Immature natural killer cell (primary cell): ENCODE results near the gene LRGUK. TPM values are rescaled to one million over a fixed set of nuclear protein-coding genes. Genes with fewer than 3 reads are reported as not detected.

Source experiments
- DNase-seq, 3 donors: peaks; one replicate each; pipeline ENCODE4 v3.0.0; 2022; ENCODE audit warnings: mixed read lengths in 1 of 3
- H3K27ac Mint-ChIP-seq, 6 donors: one replicate each; pipeline ENCODE4 v1.8.0; 2020; ENCODE audit warnings: mixed read lengths in 6 of 6, mild to moderate bottlenecking in 5 of 6, inconsistent platforms in 4 of 6, moderate library complexity in 3 of 6
- H3K27me3 Mint-ChIP-seq, 3 donors: one replicate each; pipeline ENCODE4 v1.8.0; 2020 to 2021; ENCODE audit warnings: low read depth in 3 of 3, mild to moderate bottlenecking in 3 of 3, mixed read lengths in 3 of 3, moderate library complexity in 3 of 3, inconsistent platforms in 1 of 3
- H3K36me3 Mint-ChIP-seq, 3 donors: one replicate each; pipeline ENCODE4 v1.8.0; 2020; ENCODE audit warnings: mixed read lengths in 3 of 3, inconsistent platforms in 2 of 3, mild to moderate bottlenecking in 2 of 3
- H3K4me1 Mint-ChIP-seq, 2 donors: one replicate each; pipeline ENCODE4 v1.8.0; 2020; ENCODE audit warnings: inconsistent platforms in 2 of 2, mild to moderate bottlenecking in 2 of 2, mixed read lengths in 2 of 2, moderate library complexity in 1 of 2
- H3K4me3 Mint-ChIP-seq, 5 donors: one replicate each; pipeline ENCODE4 v1.8.0; 2020; ENCODE audit warnings: mild to moderate bottlenecking in 5 of 5, mixed read lengths in 5 of 5, inconsistent platforms in 3 of 5, moderate library complexity in 3 of 5
- H3K9me3 Mint-ChIP-seq, 6 donors: one replicate each; pipeline ENCODE4 v1.8.0; 2020; ENCODE audit warnings: mild to moderate bottlenecking in 6 of 6, mixed read lengths in 6 of 6, inconsistent platforms in 4 of 6, moderate library complexity in 3 of 6
- polyA plus RNA-seq, 3 donors: library from polyadenylated mRNA; unstranded; fragments of 300-500 nt; fragmentation: Illumina TruSeq; gene quantifications; one replicate each; pipeline ENCODE4 v1.2.3, GENCODE V29; 2021

LRGUK gene
- polyA plus RNA-seq, 3 donors from 2014 or later: not detected

DNA sequence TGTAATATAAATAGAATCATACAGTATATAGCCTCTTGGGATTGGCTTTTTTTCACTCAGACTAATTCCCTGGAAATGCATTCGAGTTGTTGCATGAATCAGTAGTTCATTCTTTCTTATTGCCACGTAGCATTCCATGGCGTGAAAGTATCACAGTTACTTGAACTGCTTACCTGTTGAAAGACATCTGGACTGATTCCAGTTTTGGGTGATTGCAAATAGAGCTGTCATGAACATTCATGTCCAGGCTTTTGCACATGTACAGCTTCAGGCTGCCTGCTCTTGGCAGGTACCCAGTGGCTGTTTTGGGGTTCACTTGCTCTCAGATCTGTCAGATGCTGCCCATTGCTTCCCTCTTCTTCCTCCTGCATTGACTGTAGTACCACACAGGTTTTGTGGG is 54.9 kb downstream of the LRGUK start:
- Mint-ChIP-seq H3K4me3 (no peak overlapping the region), H3K4me1 (no peaks in the 10 kb centered on the region), H3K9me3 (no peaks in the 10 kb centered on the region), H3K36me3 (peaks cover 5% of the 10 kb centered on the region in 3 donors), H3K27me3 (peaks cover 0 to 4% (median 2%) of the 10 kb centered on the region in 3 donors), H3K27ac (no peak overlapping the region)
- no peak for DNase-seq

GRCh38 chr7:134184767-134185166 is 57.6 kb downstream of the LRGUK start:
- Mint-ChIP-seq H3K27me3 (peaks cover 0 to 4% (median 2%) of the 10 kb centered on the region in 3 donors), H3K4me1 (no peaks in the 10 kb centered on the region), H3K4me3 (no peak overlapping the region), H3K36me3 (peaks cover 0 to 4% (median 0%) of the 10 kb centered on the region in 3 donors), H3K27ac (no peak overlapping the region), H3K9me3 (no peaks in the 10 kb centered on the region)
- DNase-seq: no peak

- no peaks in the 10 kb centered on the region for H3K9me3 Mint-ChIP-seq
- no peaks in the 10 kb centered on the region for H3K4me1 Mint-ChIP-seq
- peaks cover 0 to 4% (median 2%) of the 10 kb centered on the region in 3 donors for H3K27me3 Mint-ChIP-seq
- no peak overlapping the region for H3K4me3 Mint-ChIP-seq
- DNase-seq: no peak
- peaks cover 0 to 4% (median 0%) of the 10 kb centered on the region in 3 donors for H3K36me3 Mint-ChIP-seq
- H3K27ac Mint-ChIP-seq: no peak overlapping the region
These were observed 58.9 kb downstream of the LRGUK start for GRCh38 chr7:134186027-134186426.

- H3K9me3 Mint-ChIP-seq: no peaks in the 10 kb centered on the region
- H3K36me3 Mint-ChIP-seq: peaks cover 0 to 4% (median 0%) of the 10 kb centered on the region in 3 donors
- H3K4me3 Mint-ChIP-seq: no peak overlapping the region
- no peak overlapping the region for H3K27ac Mint-ChIP-seq
- no peaks in the 10 kb centered on the region for H3K4me1 Mint-ChIP-seq
- no peak for DNase-seq
- H3K27me3 Mint-ChIP-seq: peaks cover 0 to 2% (median 2%) of the 10 kb centered on the region in 3 donors
These were observed 59.7 kb downstream of the LRGUK start for GRCh38 chr7:134186801-134187200.

- peaks cover 0 to 4% (median 0%) of the 10 kb centered on the region in 3 donors for H3K36me3 Mint-ChIP-seq
- no peaks in the 10 kb centered on the region for H3K4me1 Mint-ChIP-seq
- peaks cover 0 to 2% (median under 1%) of the 10 kb centered on the region in 3 donors for H3K27me3 Mint-ChIP-seq
- no peak overlapping the region for H3K4me3 Mint-ChIP-seq
- no peak overlapping the region for H3K27ac Mint-ChIP-seq
- DNase-seq: no peak
- no peaks in the 10 kb centered on the region for H3K9me3 Mint-ChIP-seq
These were observed 60.8 kb downstream of the LRGUK start for GRCh38 chr7:134187893-134188292.

DNA sequence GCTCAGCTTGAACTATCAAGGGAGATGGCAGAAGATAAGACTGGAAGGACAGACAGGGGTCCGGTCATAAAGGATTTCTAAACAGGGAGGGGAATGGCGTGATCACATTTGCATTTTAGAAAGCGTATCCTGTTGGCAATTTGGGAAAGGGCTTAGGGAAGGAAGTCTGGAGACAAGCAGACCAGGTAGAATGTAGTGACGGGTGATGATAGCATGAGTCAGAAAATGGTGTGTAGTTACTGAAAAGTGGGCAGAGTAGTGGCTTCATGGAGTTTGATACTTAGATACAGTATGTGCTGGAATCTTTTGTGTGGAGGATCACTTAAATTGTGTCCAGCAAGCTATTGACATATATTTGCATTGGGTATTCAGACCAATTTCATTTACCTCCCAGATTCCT is 61.2 kb downstream of the LRGUK start:
- Mint-ChIP-seq H3K36me3 (peaks cover 0 to 4% (median 0%) of the 10 kb centered on the region in 3 donors), H3K4me3 (no peak overlapping the region), H3K9me3 (no peaks in the 10 kb centered on the region), H3K27me3 (peaks cover 0 to 2% (median 0%) of the 10 kb centered on the region in 3 donors), H3K27ac (no peak overlapping the region), H3K4me1 (no peaks in the 10 kb centered on the region)
- no peak for DNase-seq

- Mint-ChIP-seq H3K9me3 (peaks cover 0 to under 1% (median 0%) of the 10 kb centered on the region in 6 donors), H3K27ac (no peak overlapping the region), H3K36me3 (peaks cover 0 to 4% (median 0%) of the 10 kb centered on the region in 3 donors), H3K27me3 (peaks cover 0 to 2% (median 0%) of the 10 kb centered on the region in 3 donors), H3K4me1 (no peaks in the 10 kb centered on the region), H3K4me3 (no peak overlapping the region)
- DNase-seq: no peak
These were observed 62.4 kb downstream of the LRGUK start for GRCh38 chr7:134189559-134189958.

DNA sequence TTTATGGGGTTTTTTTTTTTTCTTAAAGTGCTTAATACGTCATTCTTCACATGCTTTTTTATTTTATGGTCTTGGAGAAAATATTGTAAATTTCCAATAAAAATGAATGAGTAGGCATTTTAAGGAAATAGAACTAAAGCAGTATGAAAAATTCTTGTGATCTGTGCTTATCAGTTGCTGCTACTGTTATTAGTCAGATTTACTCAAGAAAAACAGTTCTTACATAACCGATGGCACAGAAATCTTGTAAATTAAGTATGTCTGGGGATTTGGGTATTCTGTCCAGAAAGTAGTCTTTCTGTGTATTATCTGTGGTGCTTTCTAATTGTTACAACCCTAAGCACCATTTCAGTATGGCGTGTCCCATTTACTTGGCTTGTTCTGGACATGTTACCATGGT is 64.7 kb downstream of the LRGUK start:
- Mint-ChIP-seq H3K27me3 (no peaks in the 10 kb centered on the region), H3K4me3 (no peak overlapping the region), H3K9me3 (peaks cover 0 to 2% (median 0%) of the 10 kb centered on the region in 6 donors), H3K36me3 (peaks cover 0 to 11% (median 0%) of the 10 kb centered on the region in 3 donors), H3K4me1 (no peaks in the 10 kb centered on the region), H3K27ac (no peak overlapping the region)
- DNase-seq: no peak

DNA sequence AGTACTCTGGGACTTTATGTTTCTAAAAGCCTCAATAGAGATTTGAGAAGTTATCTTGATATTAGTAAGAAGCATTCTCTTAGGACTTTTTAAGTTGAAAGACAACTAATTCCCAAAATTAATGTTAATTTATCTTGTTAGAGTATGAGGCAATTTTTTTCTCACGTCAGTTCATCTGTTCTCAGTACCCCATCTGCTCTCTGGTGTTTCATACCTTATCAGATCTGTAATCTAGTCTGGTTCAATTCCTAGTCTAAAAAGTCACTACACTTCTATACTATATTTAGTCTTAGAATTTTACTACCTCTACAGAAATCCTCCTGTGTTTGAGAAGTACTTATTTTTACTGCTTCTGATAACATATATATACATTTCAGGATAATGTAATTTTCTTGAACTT is 66.1 kb downstream of the LRGUK start:
- Mint-ChIP-seq H3K27ac (no peak overlapping the region), H3K4me1 (no peaks in the 10 kb centered on the region), H3K36me3 (peaks cover 0 to 10% (median 0%) of the 10 kb centered on the region in 3 donors), H3K4me3 (no peak overlapping the region), H3K27me3 (peaks cover 0 to 3% (median 0%) of the 10 kb centered on the region in 3 donors), H3K9me3 (peaks cover 0 to 2% (median 0%) of the 10 kb centered on the region in 6 donors)
- DNase-seq: no peak

DNA sequence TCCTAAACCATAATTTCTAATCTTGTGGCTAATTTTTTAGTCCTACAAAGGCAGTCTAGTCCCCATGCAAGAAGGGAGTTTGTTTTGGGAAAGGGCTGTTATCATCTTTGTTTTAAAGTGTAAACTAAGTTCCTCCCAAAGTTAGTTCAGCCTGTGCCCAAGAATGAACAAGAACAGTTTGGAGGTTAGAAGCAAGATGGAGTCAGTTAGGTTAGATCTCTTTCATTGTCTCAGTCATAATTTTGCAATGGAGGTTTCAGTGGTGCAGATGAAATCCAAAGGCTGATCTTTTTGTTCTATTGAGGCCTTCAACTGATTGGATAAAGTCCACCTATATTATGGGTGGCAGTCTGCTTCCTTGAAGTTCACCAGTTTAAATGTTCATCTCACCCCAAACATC is 68.1 kb downstream of the LRGUK start:
- Mint-ChIP-seq H3K4me3 (no peak overlapping the region), H3K9me3 (peaks cover 0 to 2% (median 0%) of the 10 kb centered on the region in 6 donors), H3K27ac (no peak overlapping the region), H3K36me3 (peaks cover 0 to 9% (median 0%) of the 10 kb centered on the region in 3 donors), H3K4me1 (no peaks in the 10 kb centered on the region), H3K27me3 (peaks cover 0 to 3% (median 0%) of the 10 kb centered on the region in 3 donors)
- no peak for DNase-seq

DNA sequence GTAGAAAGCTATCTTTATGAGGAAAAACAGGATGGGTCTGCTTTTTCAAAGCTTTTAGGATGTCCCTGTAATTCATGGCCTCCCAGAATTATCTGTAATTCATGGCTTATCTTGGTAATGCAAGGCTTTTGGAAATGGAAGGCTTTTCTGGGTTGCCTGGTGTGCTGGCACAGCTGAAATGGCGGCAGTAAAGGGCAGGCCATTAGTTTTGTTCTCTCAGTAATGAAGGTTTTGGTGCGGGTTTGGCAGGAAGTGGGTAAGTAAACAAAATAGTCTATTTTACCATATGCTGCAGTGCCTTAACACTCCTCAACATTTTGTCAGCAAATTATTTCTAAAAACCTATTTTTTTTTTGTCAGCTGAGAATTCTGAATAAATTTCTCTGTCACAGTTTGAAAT is 69.3 kb downstream of the LRGUK start:
- Mint-ChIP-seq H3K9me3 (peaks cover 0 to 2% (median 0%) of the 10 kb centered on the region in 6 donors), H3K36me3 (peaks cover 0 to 9% (median 0%) of the 10 kb centered on the region in 3 donors), H3K4me1 (no peaks in the 10 kb centered on the region), H3K4me3 (no peak overlapping the region), H3K27ac (no peak overlapping the region), H3K27me3 (peaks cover 0 to 3% (median 0%) of the 10 kb centered on the region in 3 donors)
- no peak for DNase-seq

GRCh38 chr7:134197345-134197744 is 70.2 kb downstream of the LRGUK start:
- Mint-ChIP-seq H3K4me3 (no peak overlapping the region), H3K27ac (no peak overlapping the region), H3K4me1 (no peaks in the 10 kb centered on the region), H3K9me3 (peaks cover 0 to 2% (median 0%) of the 10 kb centered on the region in 6 donors), H3K27me3 (peaks cover 0 to 5% (median 0%) of the 10 kb centered on the region in 3 donors), H3K36me3 (peaks cover 0 to 9% (median 0%) of the 10 kb centered on the region in 3 donors)
- no peak for DNase-seq

DNA sequence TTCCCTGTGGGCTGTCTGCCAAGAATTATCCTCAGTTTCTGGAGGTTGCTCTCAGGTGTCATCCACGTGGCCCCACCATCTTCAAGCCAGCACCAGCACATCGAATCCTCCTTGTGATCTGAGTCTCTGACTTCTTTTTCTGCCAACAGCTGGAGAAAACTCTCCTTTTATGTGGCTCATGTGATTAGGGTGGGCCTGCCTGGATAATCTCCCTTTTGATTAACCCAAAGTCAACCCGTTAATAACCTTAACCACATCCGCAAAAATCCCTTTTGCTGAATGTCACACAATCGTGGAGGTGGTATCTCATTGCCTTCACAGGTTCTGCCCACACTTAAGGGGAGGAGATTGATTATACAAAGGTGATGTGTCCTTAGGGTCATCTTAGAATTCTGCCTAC is 73.8 kb downstream of the LRGUK start:
- Mint-ChIP-seq H3K27ac (no peak overlapping the region), H3K9me3 (no peaks in the 10 kb centered on the region), H3K27me3 (peaks cover 0 to 5% (median 0%) of the 10 kb centered on the region in 3 donors), H3K4me1 (no peaks in the 10 kb centered on the region), H3K4me3 (no peak overlapping the region), H3K36me3 (peaks cover 0 to 8% (median 3%) of the 10 kb centered on the region in 3 donors)
- DNase-seq: no peak

- Mint-ChIP-seq H3K36me3 (peaks cover 0 to 7% (median 3%) of the 10 kb centered on the region in 3 donors), H3K9me3 (no peaks in the 10 kb centered on the region), H3K4me3 (no peak overlapping the region), H3K4me1 (no peaks in the 10 kb centered on the region), H3K27ac (no peak overlapping the region), H3K27me3 (peaks cover 0 to 5% (median 0%) of the 10 kb centered on the region in 3 donors)
- DNase-seq: no peak
These were observed 74.6 kb downstream of the LRGUK start for GRCh38 chr7:134201569-134202261.
